Keratinocyte (primary cell): ENCODE data around the gene CTSK.
"Not testable (repeated sequence)": the region's sequence is repeated elsewhere in the genome, so short reads cannot be mapped to it uniquely, and the experiment has no call there.

Experiments
- CTCF ChIP-seq, 3 experiments: IDR thresholded peaks in 1 of 3; conservative IDR thresholded peaks in 1 of 3; optimal IDR thresholded peaks in 1 of 3; 2 replicates in 2 of 3; 3 replicates in 1 of 3; pipeline versions ENCODE3 to v1.5.1; 2011; ENCODE audit warnings: low read length in 3 of 3, mild to moderate bottlenecking in 3 of 3, moderate library complexity in 2 of 3, control low read depth in 1 of 3, inconsistent platforms in 1 of 3; ENCODE audit not compliant: insufficient read depth in 2 of 3; ENCODE audit errors: extremely low read depth in 1 of 3
- EZH2 ChIP-seq: IDR thresholded peaks from one replicate; pipeline ENCODE4 v1.6.1; 2012; ENCODE audit warnings: inconsistent platforms, mild to moderate bottlenecking, low read length, moderate library complexity

- TF ChIP-seq CTCF (optimal IDR thresholded peaks at IDR 0.05 in 1 of 3, IDR thresholded peaks at IDR 0.05 in 1 of 3, conservative IDR thresholded peaks at IDR 0.05 in 1 of 3; ENCODE audit: extremely low read depth in 1 of 3, insufficient read depth in 2 of 3, low read length in 3 of 3); EZH2: not testable (repeated sequence)
Observed at GRCh38 chr1:150767704-150768103, 40.4 kb downstream of the CTSK start.
